H1 (cell line): Measurements from ENCODE around the gene LUC7L3. TPM values are rescaled to one million over a fixed set of nuclear protein-coding genes. Genes with fewer than 3 reads are reported as not detected.

Experiments used
- SIN3A ChIP-seq, 2 experiments: IDR thresholded peaks in 1 of 2; conservative IDR thresholded peaks in 1 of 2; 2 replicates each; pipeline ENCODE4 v1.6.1; 2011 to 2012; ENCODE audit warnings: low read length in 2 of 2, improper control_type of control experiment in 1 of 2, low read depth in 1 of 2, mild to moderate bottlenecking in 1 of 2
- SP4 ChIP-seq: IDR thresholded peaks from 2 replicates; pipeline ENCODE4 v1.6.1; 2012; ENCODE audit warnings: low read length, inconsistent platforms
- polyA plus RNA-seq, 7 experiments: library from polyadenylated mRNA; depleted of rRNA in 3 of 7; stranded (reverse) in 5 of 7; unstranded in 2 of 7; fragments of >200 nt in 5 of 7; fragments of 200-250 nt in 2 of 7; gene quantifications; 1 replicate in 5 of 7; 2 replicates in 1 of 7; 4 replicates in 1 of 7; pipeline versions ENCODE4 v1.2.1 to v1.2.3, GENCODE V29; 2011 to 2013; ENCODE audit warnings: missing spikeins in 2 of 7, mixed read lengths in 2 of 7
- total RNA-seq: library from RNA; stranded (reverse); fragmentation: NEBNext Ultra II Directional; extraction: Animal tissue kit (Norgen Biotek cat#: 25700); gene quantifications from 2 replicates; pipeline ENCODE4 v1.2.1, GENCODE V29; 2021

LUC7L3 gene
- total and polyA plus RNA-seq, 2 of the 8 experiments (the other 6 are each of a cell fraction or from before 2014, with no cell fraction given), result 102 to 126 TPM

DNA sequence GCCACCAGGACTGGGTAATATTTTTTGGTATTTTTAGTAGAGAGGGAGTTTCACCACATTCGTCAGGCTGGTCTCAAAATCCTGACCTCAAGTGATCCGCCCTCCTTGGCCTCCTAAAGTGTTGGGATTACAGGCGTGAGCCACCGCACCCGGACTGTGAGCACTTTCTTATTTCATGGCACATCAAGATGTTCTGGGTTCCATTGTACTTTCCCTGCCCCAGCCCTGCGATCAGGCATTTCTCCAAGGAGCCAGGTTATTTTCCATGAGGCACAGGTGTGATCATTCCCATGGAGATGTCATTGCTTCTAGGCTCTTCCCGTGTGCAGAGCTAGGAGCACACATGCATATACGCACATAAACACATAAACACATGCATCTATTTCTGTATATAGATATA is 50.5 kb downstream of the LUC7L3 start (continued):
- no peak for TF ChIP-seq SP4
- TF ChIP-seq SIN3A (conservative IDR thresholded peaks at IDR 0.05 in 1 of 2, IDR thresholded peaks at IDR 0.05 in 1 of 2; ENCODE audit: low read depth in 1 of 2, low read length in 2 of 2), result no peak
- TF ChIP-seq, all 59 proteins: peak for 0
